Mesendoderm (in vitro differentiated cells): Measurements from ENCODE around the gene BLVRB.
A peak's percentile ranks its signal among the peaks of the same experiment; 100 is the strongest.

Experiments
- DNase-seq: peaks from one replicate; pipeline ENCODE4 v3.0.0; 2013
- H2AK5ac ChIP-seq: 2 replicates; pipeline ENCODE4 v1.6.1; 2013; ENCODE audit warnings: low read length, inconsistent platforms
- H2BK120ac ChIP-seq: 2 replicates; pipeline ENCODE4 v1.6.1; 2013; ENCODE audit warnings: low read depth, mild to moderate bottlenecking, low read length, moderate library complexity, mixed read lengths
- H2BK15ac ChIP-seq: replicated peaks from 2 replicates; pipeline ENCODE4 v1.6.1; 2013; ENCODE audit warnings: low read depth, mild to moderate bottlenecking, moderate library complexity
- H2BK5ac ChIP-seq: 2 replicates; pipeline ENCODE4 v1.6.1; 2013; ENCODE audit warnings: low read length, inconsistent platforms
- H3K18ac ChIP-seq: 2 replicates; pipeline ENCODE4 v1.6.1; 2013; ENCODE audit warnings: mild to moderate bottlenecking, low read length, mixed read lengths
- H3K23ac ChIP-seq: one replicate; pipeline ENCODE4 v1.6.1; 2013; ENCODE audit warnings: low read length
- H3K27ac ChIP-seq: 2 replicates; pipeline ENCODE4 v1.5.1; 2013; ENCODE audit warnings: low read depth, mild to moderate bottlenecking, inconsistent platforms, low read length, moderate library complexity
- H3K27me3 ChIP-seq: 2 replicates; pipeline ENCODE4 v1.6.1; 2013; ENCODE audit warnings: low read length, control low read depth, mild to moderate bottlenecking, inconsistent platforms; ENCODE audit not compliant: insufficient read depth, poor library complexity
- H3K36me3 ChIP-seq: 2 replicates; pipeline ENCODE4 v1.6.1; 2013; ENCODE audit warnings: low read length, inconsistent platforms; ENCODE audit not compliant: control insufficient read depth, insufficient read depth
- H3K4ac ChIP-seq: one replicate; pipeline ENCODE4 v1.6.1; 2013; ENCODE audit warnings: low read depth, mild to moderate bottlenecking, low read length, moderate library complexity
- H3K4me1 ChIP-seq: 2 replicates; pipeline ENCODE4 v1.6.1; 2013; ENCODE audit warnings: low read depth, low read length, inconsistent platforms; ENCODE audit not compliant: control insufficient read depth
- H3K4me2 ChIP-seq: 2 replicates; pipeline ENCODE4 v1.6.1; 2013; ENCODE audit warnings: low read length
- H3K4me3 ChIP-seq: 2 replicates; pipeline ENCODE4 v1.5.1; 2013; ENCODE audit warnings: mild to moderate bottlenecking, low read length
- H3K56ac ChIP-seq: one replicate; pipeline ENCODE4 v1.6.1; 2013; ENCODE audit warnings: low read length
- H3K79me1 ChIP-seq: 2 replicates; pipeline ENCODE4 v1.6.1; 2013; ENCODE audit warnings: low read length, inconsistent platforms
- H3K79me2 ChIP-seq: 2 replicates; pipeline ENCODE4 v1.6.1; 2013; ENCODE audit warnings: mild to moderate bottlenecking, low read length; ENCODE audit not compliant: control insufficient read depth, insufficient read depth
- H3K9ac ChIP-seq: 2 replicates; pipeline ENCODE4 v1.6.1; 2013; ENCODE audit warnings: low read length, inconsistent platforms
- H4K5ac ChIP-seq: one replicate; pipeline ENCODE4 v1.6.1; 2013; ENCODE audit warnings: low read length
- H4K8ac ChIP-seq: one replicate; pipeline ENCODE4 v1.6.1; 2013; ENCODE audit warnings: low read depth, mild to moderate bottlenecking, control low read depth, low read length, moderate library complexity
- WGBS: extraction: QIAGEN DNeasy Blood & Tissue Kit; methylation state at CpG from one replicate; pipeline ENCODE4 v1.1.7; 2013; ENCODE audit warnings: low lambda C conversion rate, missing lambda C conversion rate; ENCODE audit not compliant: insufficient coverage; ENCODE audit errors: extremely low coverage; 5-methylcytosine and 5-hydroxymethylcytosine counted together

The BLVRB gene

GRCh38 chr19:40453151-40453735, 12.3 kb downstream of the BLVRB start:
- H3K18ac ChIP-seq: no peak overlapping the region
- no peak overlapping the region for H4K8ac ChIP-seq
- no peak overlapping the region for H3K23ac ChIP-seq
- H3K27ac ChIP-seq: no peak overlapping the region
- H3K9ac ChIP-seq: no peak overlapping the region
- H2BK5ac ChIP-seq: no peak overlapping the region
- H3K4ac ChIP-seq: no peak overlapping the region
- no peaks in the 10 kb centered on the region for H3K27me3 ChIP-seq
- H2BK120ac ChIP-seq: no peak overlapping the region
- H3K79me1 ChIP-seq: no peaks in the 10 kb centered on the region
- no peak overlapping the region for H4K5ac ChIP-seq
- H3K4me2 ChIP-seq: no peak overlapping the region
- H3K4me1 ChIP-seq: no peaks in the 10 kb centered on the region
- no peak overlapping the region for H2AK5ac ChIP-seq
- no peak overlapping the region for H2BK15ac ChIP-seq
- no peak overlapping the region for H3K4me3 ChIP-seq
- H3K36me3 ChIP-seq: no peaks in the 10 kb centered on the region
- no peak for DNase-seq
- no peak overlapping the region for H3K56ac ChIP-seq
- no CpG with 5 or more reads among the region's 5 CpGs for WGBS
- no peaks in the 10 kb centered on the region for H3K79me2 ChIP-seq

DNA sequence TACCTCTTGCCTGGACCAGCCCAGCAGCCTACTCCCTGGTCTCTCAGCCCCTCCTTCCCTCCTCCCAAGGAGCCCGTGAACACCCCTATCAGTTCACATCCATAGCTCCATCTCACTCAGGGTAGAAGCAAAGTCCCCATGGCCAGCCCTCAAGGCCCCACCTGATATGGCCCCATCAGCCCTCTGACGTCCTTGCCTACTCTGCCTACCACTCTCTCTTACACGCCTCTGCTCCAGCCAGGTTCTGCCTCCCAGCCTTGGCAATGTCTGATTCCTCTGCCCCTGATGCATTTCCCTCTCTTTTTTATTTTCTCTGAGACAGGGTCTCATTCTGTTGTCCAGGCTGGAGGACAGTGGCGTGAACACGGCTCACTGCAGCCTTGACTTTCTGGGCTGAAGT, 13.5 kb downstream of the BLVRB start:
- no CpG with 5 or more reads among the region's 5 CpGs for WGBS
- Histone ChIP-seq H3K27me3 (no peaks in the 10 kb centered on the region), H3K36me3 (no peaks in the 10 kb centered on the region), H3K4me3 (no peak overlapping the region), H4K5ac (no peak overlapping the region), H2BK120ac (no peak overlapping the region), H3K4me1 (no peaks in the 10 kb centered on the region), H2AK5ac (no peak overlapping the region), H3K79me2 (no peaks in the 10 kb centered on the region), H3K4me2 (no peak overlapping the region), H3K27ac (no peak overlapping the region), H3K79me1 (no peaks in the 10 kb centered on the region), H2BK15ac (no peak overlapping the region), H3K18ac (no peak overlapping the region), H3K56ac (no peak overlapping the region), H2BK5ac (no peak overlapping the region), H3K9ac (no peak overlapping the region), H4K8ac (no peak overlapping the region), H3K4ac (no peak overlapping the region), H3K23ac (no peak overlapping the region)
- no peak for DNase-seq

- Histone ChIP-seq H2AK5ac (no peak overlapping the region), H3K23ac (no peak overlapping the region), H3K56ac (no peak overlapping the region), H4K5ac (no peak overlapping the region), H3K79me1 (no peaks in the 10 kb centered on the region), H3K79me2 (no peaks in the 10 kb centered on the region), H3K4me1 (no peaks in the 10 kb centered on the region), H3K4ac (no peak overlapping the region), H4K8ac (no peak overlapping the region), H3K4me3 (no peak overlapping the region), H3K27ac (no peak overlapping the region), H3K18ac (no peak overlapping the region), H2BK5ac (no peak overlapping the region), H2BK120ac (no peak overlapping the region), H2BK15ac (no peak overlapping the region), H3K27me3 (no peaks in the 10 kb centered on the region), H3K36me3 (no peaks in the 10 kb centered on the region), H3K4me2 (no peak overlapping the region), H3K9ac (no peak overlapping the region)
- no CpG with 5 or more reads among the region's 4 CpGs for WGBS
- no peak for DNase-seq
These were observed 14.9 kb downstream of the BLVRB start for GRCh38 chr19:40450664-40451063.

- Histone ChIP-seq H3K4me2 (no peak overlapping the region), H2BK5ac (no peak overlapping the region), H3K23ac (no peak overlapping the region), H2BK120ac (no peak overlapping the region), H3K56ac (no peak overlapping the region), H3K79me2 (no peaks in the 10 kb centered on the region), H3K36me3 (no peaks in the 10 kb centered on the region), H3K27me3 (no peaks in the 10 kb centered on the region), H3K18ac (no peak overlapping the region), H4K5ac (no peak overlapping the region), H3K27ac (no peak overlapping the region), H2BK15ac (no peak overlapping the region), H3K4me3 (no peak overlapping the region), H3K9ac (no peak overlapping the region), H3K79me1 (no peaks in the 10 kb centered on the region), H3K4me1 (no peaks in the 10 kb centered on the region), H3K4ac (no peak overlapping the region), H2AK5ac (no peak overlapping the region), H4K8ac (no peak overlapping the region)
- no CpG with 5 or more reads among the region's 4 CpGs for WGBS
- no peak for DNase-seq
These were observed 16.0 kb downstream of the BLVRB start for GRCh38 chr19:40449506-40449905.

- Histone ChIP-seq H2BK120ac (no peak overlapping the region), H3K4me3 (no peak overlapping the region), H3K27ac (no peak overlapping the region), H3K79me1 (peaks cover 7% of the 10 kb centered on the region), H2AK5ac (no peak overlapping the region), H3K79me2 (peaks cover 21% of the 10 kb centered on the region), H4K8ac (no peak overlapping the region), H2BK5ac (no peak overlapping the region), H3K23ac (no peak overlapping the region), H3K56ac (peak overlapping the region; percentile 34), H3K4ac (no peak overlapping the region), H2BK15ac (no peak overlapping the region), H3K4me2 (no peak overlapping the region), H3K36me3 (peaks cover under 1% of the 10 kb centered on the region), H3K9ac (no peak overlapping the region), H4K5ac (no peak overlapping the region), H3K27me3 (no peaks in the 10 kb centered on the region), H3K18ac (no peak overlapping the region), H3K4me1 (no peaks in the 10 kb centered on the region)
- WGBS: no CpG with 5 or more reads among the region's 8 CpGs
- DNase-seq: no peak
These were observed 19.2 kb downstream of the BLVRB start for GRCh38 chr19:40446263-40446784.

GRCh38 chr19:40445780-40446262, 19.7 kb downstream of the BLVRB start:
- H3K79me1 ChIP-seq: peaks cover 10% of the 10 kb centered on the region
- peak; percentile 92 for DNase-seq

More at GRCh38 chr19:40445780-40446262, 19.7 kb downstream of the BLVRB start:
- H3K18ac ChIP-seq: no peak overlapping the region
- peak overlapping the region; percentile 34 for H3K56ac ChIP-seq
- peaks cover 2% of the 10 kb centered on the region for H3K36me3 ChIP-seq
- no peak overlapping the region for H3K4me3 ChIP-seq
- whole genome bisulfite sequencing: no CpG with 5 or more reads among the region's 9 CpGs
- no peaks in the 10 kb centered on the region for H3K4me1 ChIP-seq
- H3K79me2 ChIP-seq: peaks cover 23% of the 10 kb centered on the region
- no peak overlapping the region for H4K8ac ChIP-seq
- H3K4me2 ChIP-seq: no peak overlapping the region
- H3K4ac ChIP-seq: no peak overlapping the region
- no peak overlapping the region for H4K5ac ChIP-seq
- no peak overlapping the region for H3K9ac ChIP-seq
- no peak overlapping the region for H3K23ac ChIP-seq
- no peak overlapping the region for H2BK5ac ChIP-seq
- no peak overlapping the region for H3K27ac ChIP-seq
- no peak overlapping the region for H2BK15ac ChIP-seq
- no peak overlapping the region for H2AK5ac ChIP-seq
- H2BK120ac ChIP-seq: no peak overlapping the region
- no peaks in the 10 kb centered on the region for H3K27me3 ChIP-seq
